Mammary epithelial cell (primary cell): ENCODE results near the gene P3R3URF.

Source experiments
- CTCF ChIP-seq, 2 donors: IDR thresholded peaks in 1 of 2; conservative IDR thresholded peaks in 1 of 2; 2 replicates each; pipeline ENCODE4 v1.5.1; 2011 to 2012; ENCODE audit warnings: inconsistent platforms in 2 of 2, low read length in 2 of 2, mild to moderate bottlenecking in 2 of 2, control low read depth in 1 of 2, low read depth in 1 of 2; ENCODE audit not compliant: insufficient read depth in 1 of 2; ENCODE audit errors: extremely low read depth in 1 of 2
- EZH2 ChIP-seq: IDR thresholded peaks from 2 replicates; pipeline ENCODE4 v1.6.1; 2012; ENCODE audit warnings: low read length, inconsistent platforms, borderline replicate concordance

- TF ChIP-seq CTCF (conservative IDR thresholded peaks at IDR 0.05 in 1 of 2, IDR thresholded peaks at IDR 0.05 in 1 of 2; ENCODE audit: extremely low read depth in 1 of 2, insufficient read depth in 1 of 2, low read depth in 1 of 2, low read length in 2 of 2) (no peak), EZH2 (no peak)
These were observed 48.7 kb upstream of the P3R3URF start for GRCh38 chr1:46224966-46225365.
